Spleen (tissue), 7 donors: Measurements from ENCODE around the gene OR5AP2.

ENCODE experiments used
- POLR2A ChIP-seq, 3 donors: fragments of 450-650 bp; IDR thresholded peaks; one replicate each; pipeline ENCODE4 v1.5.1; 2017; ENCODE audit warnings: antibody characterized with exemption in 3 of 3, mild to moderate bottlenecking in 1 of 3
- POLR2AphosphoS5 ChIP-seq, 3 donors: sonication (generic); formaldehyde crosslinking; IDR thresholded peaks; one replicate each; pipeline ENCODE4 v1.5.1; 2017; ENCODE audit warnings: antibody characterized with exemption in 3 of 3
- TF ChIP-seq, protein P1 (sequence below), 11 experiments: fragments of 200-600 bp in 7 of 11; fragments of 450-650 bp in 4 of 11; sonication (generic) in 4 of 11; IDR thresholded peaks in 8 of 11; conservative IDR thresholded peaks in 3 of 11; 1 replicate in 7 of 11; 2 replicates in 4 of 11; pipeline versions ENCODE4 v1.4.0 to v1.8.0; 2016 to 2021; ENCODE audit warnings: antibody characterized with exemption in 11 of 11, inconsistent platforms in 4 of 11, mild to moderate bottlenecking in 1 of 11
- donor health status: DM: no; HTN: no; CAD: no; lungs with moderate emphysema.
- donor health status: DM: no; HTN: no; CAD: no.
- donor health status: DM: no; HTN: no; CAD: no.

DNA sequence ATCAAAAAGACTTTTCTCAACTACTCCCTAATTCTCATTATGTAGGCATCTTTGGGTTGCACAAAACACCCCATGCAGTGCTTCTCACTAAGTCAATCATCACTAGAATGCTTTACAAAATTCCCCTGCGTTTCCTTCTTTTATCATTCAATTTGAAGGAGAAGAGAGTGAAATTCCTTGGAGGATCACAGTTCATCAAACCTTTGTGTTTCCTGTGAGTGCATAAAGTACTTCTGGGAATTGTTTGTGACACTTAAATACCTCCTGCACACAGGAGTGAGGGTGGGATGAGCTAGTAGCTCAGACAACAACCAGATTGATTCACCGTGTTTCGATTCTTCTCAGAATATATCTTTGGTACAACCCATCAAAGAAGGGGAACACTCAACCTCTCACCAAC, 17.5 kb upstream of the OR5AP2 start:
- TF ChIP-seq, protein P1, sequence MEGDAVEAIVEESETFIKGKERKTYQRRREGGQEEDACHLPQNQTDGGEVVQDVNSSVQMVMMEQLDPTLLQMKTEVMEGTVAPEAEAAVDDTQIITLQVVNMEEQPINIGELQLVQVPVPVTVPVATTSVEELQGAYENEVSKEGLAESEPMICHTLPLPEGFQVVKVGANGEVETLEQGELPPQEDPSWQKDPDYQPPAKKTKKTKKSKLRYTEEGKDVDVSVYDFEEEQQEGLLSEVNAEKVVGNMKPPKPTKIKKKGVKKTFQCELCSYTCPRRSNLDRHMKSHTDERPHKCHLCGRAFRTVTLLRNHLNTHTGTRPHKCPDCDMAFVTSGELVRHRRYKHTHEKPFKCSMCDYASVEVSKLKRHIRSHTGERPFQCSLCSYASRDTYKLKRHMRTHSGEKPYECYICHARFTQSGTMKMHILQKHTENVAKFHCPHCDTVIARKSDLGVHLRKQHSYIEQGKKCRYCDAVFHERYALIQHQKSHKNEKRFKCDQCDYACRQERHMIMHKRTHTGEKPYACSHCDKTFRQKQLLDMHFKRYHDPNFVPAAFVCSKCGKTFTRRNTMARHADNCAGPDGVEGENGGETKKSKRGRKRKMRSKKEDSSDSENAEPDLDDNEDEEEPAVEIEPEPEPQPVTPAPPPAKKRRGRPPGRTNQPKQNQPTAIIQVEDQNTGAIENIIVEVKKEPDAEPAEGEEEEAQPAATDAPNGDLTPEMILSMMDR (IDR thresholded peaks at IDR 0.05 in 8 of 11, conservative IDR thresholded peaks at IDR 0.05 in 3 of 11): no peak
- no peak for TF ChIP-seq POLR2AphosphoS5 (IDR thresholded peaks at IDR 0.05)
- TF ChIP-seq POLR2A (IDR thresholded peaks at IDR 0.05): no peak
